HG03460 (cell line): Measurements from ENCODE around the gene BACE1.
A peak's percentile ranks its signal among the peaks of the same experiment; 100 is the strongest.
"Not testable (repeated sequence)": the region's sequence is repeated elsewhere in the genome, so short reads cannot be mapped to it uniquely, and the experiment has no call there.

Experiments
- ATAC-seq: cut with Tn5 transposase; IDR thresholded peaks from one replicate; pipeline ENCODE4 v1.9.1; 2021; ENCODE audit not compliant: unreplicated experiment

Gene BACE1

GRCh38 chr11:117316197-117316961, at the start of gene BACE1:
BACE1 (minus strand) TSS chr11:117316256; CDS start chr11:117315795, 461 bp downstream.
- no peak for ATAC-seq

- ATAC-seq = no peak
Observed at GRCh38 chr11:117361432-117361831, 45.4 kb upstream of the BACE1 start.

- no peak for ATAC-seq
Observed at GRCh38 chr11:117356126-117356890, 40.3 kb upstream of the BACE1 start.

- ATAC-seq = no peak
Observed at GRCh38 chr11:117354550-117354949, 38.5 kb upstream of the BACE1 start.

- no peak for ATAC-seq
Observed at GRCh38 chr11:117345039-117345438, 29.0 kb upstream of the BACE1 start.

GRCh38 chr11:117337076-117337475, 21.0 kb upstream of the BACE1 start:
- no peak for ATAC-seq

GRCh38 chr11:117335399-117335798, 19.3 kb upstream of the BACE1 start:
- ATAC-seq = no peak

- no peak for ATAC-seq
Observed at GRCh38 chr11:117334896-117335295, 18.8 kb upstream of the BACE1 start.

- ATAC-seq = no peak
Observed at GRCh38 chr11:117333917-117334316, 17.9 kb upstream of the BACE1 start.

GRCh38 chr11:117332843-117333242, 16.8 kb upstream of the BACE1 start:
- no peak for ATAC-seq

GRCh38 chr11:117328375-117329010, 12.4 kb upstream of the BACE1 start:
- ATAC-seq = no peak

GRCh38 chr11:117327567-117328374, 11.7 kb upstream of the BACE1 start, which contains the start of gene CEP164:
CEP164 (plus strand) TSS chr11:117327854; CDS start chr11:117338587, 10,733 bp downstream.
- peak; percentile 97 for ATAC-seq

- not testable (repeated sequence) for ATAC-seq
Observed at GRCh38 chr11:117327255-117327566, 11.2 kb upstream of the BACE1 start.

- no peak for ATAC-seq
Observed at GRCh38 chr11:117319214-117319840, 3.3 kb upstream of the BACE1 start.

- ATAC-seq = no peak
Observed at GRCh38 chr11:117318738-117319137, 2.7 kb upstream of the BACE1 start.

GRCh38 chr11:117315285-117316196, 515 bp downstream of the BACE1 start:
- no peak for ATAC-seq

- no peak for ATAC-seq
Observed at GRCh38 chr11:117314840-117315239, 1.2 kb downstream of the BACE1 start.

- no peak for ATAC-seq
Observed at GRCh38 chr11:117313828-117314768, 2.0 kb downstream of the BACE1 start.
